DOHH2 (cell line): Measurements from ENCODE around the gene ACKR3.

Source experiments
- H3F3A ChIP-seq: fragments of 200-600 bp; sonication (generic), shearing (Covaris generic); 2 replicates; pipeline ENCODE4 v1.6.0; 2016; ENCODE audit warnings: antibody characterized with exemption, mild to moderate bottlenecking; ENCODE audit not compliant: control insufficient read depth, insufficient read depth
- H3K27ac ChIP-seq: fragments of 200-600 bp; sonication (generic); 2 replicates; pipeline ENCODE4 v1.5.1; 2014; ENCODE audit warnings: low read depth, mild to moderate bottlenecking, low read length, moderate library complexity
- H3K27me3 ChIP-seq: fragments of 200-600 bp; sonication (generic); 2 replicates; pipeline ENCODE4 v1.6.1; 2014; ENCODE audit warnings: mild to moderate bottlenecking, low read length, mixed read lengths; ENCODE audit not compliant: control insufficient read depth
- H3K36me3 ChIP-seq: fragments of 200-600 bp; sonication (generic); 2 replicates; pipeline ENCODE4 v1.6.1; 2014; ENCODE audit warnings: mild to moderate bottlenecking, low read length, moderate library complexity, mixed read lengths; ENCODE audit not compliant: control insufficient read depth
- H3K4me1 ChIP-seq: fragments of 200-600 bp; sonication (generic); 2 replicates; pipeline ENCODE4 v1.6.1; 2014; ENCODE audit warnings: mild to moderate bottlenecking, low read length, mixed read lengths; ENCODE audit not compliant: control insufficient read depth
- H3K4me2 ChIP-seq: fragments of 200-600 bp; sonication (generic); 2 replicates; pipeline ENCODE4 v1.6.0; 2014; ENCODE audit warnings: mild to moderate bottlenecking, low read length, moderate library complexity
- H3K4me3 ChIP-seq: fragments of 200-600 bp; sonication (generic); 2 replicates; pipeline ENCODE4 v1.5.1; 2014; ENCODE audit warnings: mild to moderate bottlenecking, low read length, mixed read lengths
- H3K79me2 ChIP-seq: fragments of 200-600 bp; sonication (generic); 2 replicates; pipeline ENCODE4 v1.6.1; 2014; ENCODE audit warnings: mild to moderate bottlenecking, low read length, mixed read lengths; ENCODE audit not compliant: control insufficient read depth
- H3K9me2 ChIP-seq: fragments of 200-600 bp; sonication (generic); replicated peaks from 2 replicates; pipeline ENCODE4 v1.6.1; 2014; ENCODE audit warnings: mild to moderate bottlenecking, low read length, mixed read lengths; ENCODE audit not compliant: control insufficient read depth
- H3K9me3 ChIP-seq: fragments of 200-600 bp; sonication (generic); 2 replicates; pipeline ENCODE4 v1.6.1; 2014; ENCODE audit warnings: antibody characterized with exemption, low read length, mixed read lengths; ENCODE audit not compliant: control insufficient read depth, insufficient read depth
- H4K20me1 ChIP-seq: fragments of 200-600 bp; sonication (generic); 2 replicates; pipeline ENCODE4 v1.6.0; 2014; ENCODE audit warnings: low read depth, mild to moderate bottlenecking, antibody characterized with exemption, low read length, moderate library complexity; ENCODE audit not compliant: control insufficient read depth, insufficient read depth
- CTCF ChIP-seq: fragments of 200-600 bp; sonication (generic); IDR thresholded peaks from one replicate; pipeline ENCODE4 v1.5.1; 2014; ENCODE audit warnings: antibody characterized with exemption, mild to moderate bottlenecking, low read depth, low read length; ENCODE audit not compliant: poor library complexity, severe bottlenecking
- EZH2phosphoT487 ChIP-seq: fragments of 200-600 bp; sonication (generic); IDR thresholded peaks from 2 replicates; pipeline ENCODE4 v1.6.1; 2017; ENCODE audit warnings: borderline replicate concordance, mild to moderate bottlenecking, antibody characterized with exemption, low read length, moderate library complexity, mixed read lengths

The ACKR3 gene

DNA sequence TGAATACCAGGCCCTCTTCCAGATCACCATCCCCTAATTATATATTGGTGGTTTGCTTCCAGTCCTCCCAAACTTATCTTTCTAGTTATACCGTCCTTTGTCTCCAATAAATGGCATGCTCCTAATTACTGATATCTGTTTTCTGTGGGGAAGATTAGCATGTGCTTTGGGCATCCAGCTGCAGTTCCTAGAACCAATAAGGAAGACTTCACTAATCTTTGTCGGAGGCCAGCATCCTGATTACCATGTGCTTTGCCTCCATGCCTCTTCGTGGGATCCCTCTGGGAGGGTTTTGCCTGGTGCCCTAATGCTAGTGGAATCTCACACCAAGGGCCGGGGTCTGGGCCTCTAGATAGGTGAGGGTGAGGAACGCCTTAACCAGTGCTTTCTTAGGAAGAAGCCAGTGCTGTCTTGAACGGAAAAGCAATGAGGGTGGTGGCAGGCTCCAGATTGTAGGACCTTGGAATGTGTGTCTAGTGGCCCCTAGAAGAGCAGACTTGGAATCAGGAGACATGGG is 47.7 kb downstream of the ACKR3 start:
- Histone ChIP-seq H3K36me3 (no peaks in the 10 kb centered on the region), H3K4me1 (peaks cover 6% of the 10 kb centered on the region), H3K79me2 (no peaks in the 10 kb centered on the region), H3K27ac (no peak overlapping the region), H3F3A (no peaks in the 10 kb centered on the region), H3K9me2 (no peaks in the 10 kb centered on the region), H3K4me2 (no peak overlapping the region), H3K9me3 (no peaks in the 10 kb centered on the region), H3K4me3 (no peak overlapping the region), H3K27me3 (no peaks in the 10 kb centered on the region), H4K20me1 (no peaks in the 10 kb centered on the region)
- TF ChIP-seq EZH2phosphoT487 (no peak), CTCF (no peak)

DNA sequence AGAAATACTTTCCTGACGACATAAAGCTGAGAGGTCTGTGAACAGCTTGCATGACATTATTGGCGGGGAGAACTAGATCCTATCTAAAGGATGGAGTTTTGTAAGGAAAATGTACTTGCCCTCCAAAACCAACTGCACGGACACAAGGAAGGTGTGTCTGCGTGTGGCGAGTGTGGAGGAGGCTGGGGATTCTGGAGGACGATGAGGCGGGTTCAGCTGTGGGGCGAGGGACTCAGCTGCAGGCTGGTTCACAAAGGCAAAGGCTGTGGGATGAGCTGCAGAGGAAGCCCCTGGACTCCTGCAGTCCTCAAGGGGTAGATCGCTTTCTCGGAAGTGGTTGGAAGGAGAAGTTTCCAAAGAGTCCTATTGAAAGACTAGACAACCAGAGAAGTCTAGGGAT is 48.2 kb downstream of the ACKR3 start:
- no peaks in the 10 kb centered on the region for H3F3A ChIP-seq
- no peaks in the 10 kb centered on the region for H3K9me2 ChIP-seq
- peaks cover 6% of the 10 kb centered on the region for H3K4me1 ChIP-seq
- no peak overlapping the region for H3K27ac ChIP-seq
- no peak overlapping the region for H3K4me2 ChIP-seq
- no peak for TF ChIP-seq CTCF
- no peak for TF ChIP-seq EZH2phosphoT487
- H3K4me3 ChIP-seq: no peak overlapping the region
- H3K9me3 ChIP-seq: no peaks in the 10 kb centered on the region
- no peaks in the 10 kb centered on the region for H3K79me2 ChIP-seq
- H3K36me3 ChIP-seq: no peaks in the 10 kb centered on the region
- no peaks in the 10 kb centered on the region for H4K20me1 ChIP-seq
- no peaks in the 10 kb centered on the region for H3K27me3 ChIP-seq

GRCh38 chr2:236618370-236618769 is 48.7 kb downstream of the ACKR3 start:
- no peak overlapping the region for H3K4me3 ChIP-seq
- no peak for TF ChIP-seq CTCF
- H3F3A ChIP-seq: no peaks in the 10 kb centered on the region

More at GRCh38 chr2:236618370-236618769, 48.7 kb downstream of the ACKR3 start:
- no peak overlapping the region for H3K27ac ChIP-seq
- H3K4me1 ChIP-seq: peaks cover 6% of the 10 kb centered on the region
- no peaks in the 10 kb centered on the region for H3K79me2 ChIP-seq
- no peaks in the 10 kb centered on the region for H4K20me1 ChIP-seq
- H3K27me3 ChIP-seq: no peaks in the 10 kb centered on the region
- H3K36me3 ChIP-seq: no peaks in the 10 kb centered on the region
- H3K4me2 ChIP-seq: no peak overlapping the region
- no peaks in the 10 kb centered on the region for H3K9me2 ChIP-seq
- H3K9me3 ChIP-seq: no peaks in the 10 kb centered on the region
